Adrenal gland (tissue), 5 donors: ENCODE results near the gene MORN4.

ENCODE experiments used
- POLR2A ChIP-seq, 2 donors: fragments of 450-650 bp; IDR thresholded peaks; one replicate each; pipeline ENCODE4 v1.6.1; 2017; ENCODE audit warnings: antibody characterized with exemption in 2 of 2, mild to moderate bottlenecking in 2 of 2, moderate library complexity in 1 of 2
- TF ChIP-seq, protein P1 (sequence below), 6 experiments: fragments of 450-650 bp in 4 of 6; fragments of 200-600 bp in 2 of 6; sonication (generic) in 1 of 6; IDR thresholded peaks; 1 replicate in 5 of 6; 2 replicates in 1 of 6; pipeline versions ENCODE4 v1.5.1 to v1.8.0; 2016 to 2021; ENCODE audit warnings: antibody characterized with exemption in 6 of 6, mild to moderate bottlenecking in 2 of 6, moderate library complexity in 1 of 6
- donor health status: DM: no; HTN: no; CAD: no.

DNA sequence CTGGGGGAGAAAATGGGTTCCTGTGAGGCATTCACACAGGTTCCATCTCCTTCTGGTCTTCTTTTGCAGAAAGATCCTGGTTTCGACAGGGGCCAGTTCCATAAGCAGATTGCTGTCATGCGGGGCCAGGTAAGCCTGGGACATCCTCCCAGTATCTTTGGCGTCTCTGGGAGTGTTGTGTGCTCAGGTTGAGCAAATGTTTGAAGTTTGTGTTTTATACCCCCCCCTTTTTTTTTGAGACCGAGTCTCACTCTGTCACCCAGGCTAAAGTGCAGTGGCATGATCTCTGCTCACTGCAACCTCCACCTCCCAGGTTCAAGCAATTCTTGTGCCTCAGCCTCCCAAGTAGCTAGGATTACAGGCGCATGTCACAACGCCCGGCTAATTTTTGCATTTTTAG lies 33.7 kb upstream of the MORN4 start:
- TF ChIP-seq, protein P1, sequence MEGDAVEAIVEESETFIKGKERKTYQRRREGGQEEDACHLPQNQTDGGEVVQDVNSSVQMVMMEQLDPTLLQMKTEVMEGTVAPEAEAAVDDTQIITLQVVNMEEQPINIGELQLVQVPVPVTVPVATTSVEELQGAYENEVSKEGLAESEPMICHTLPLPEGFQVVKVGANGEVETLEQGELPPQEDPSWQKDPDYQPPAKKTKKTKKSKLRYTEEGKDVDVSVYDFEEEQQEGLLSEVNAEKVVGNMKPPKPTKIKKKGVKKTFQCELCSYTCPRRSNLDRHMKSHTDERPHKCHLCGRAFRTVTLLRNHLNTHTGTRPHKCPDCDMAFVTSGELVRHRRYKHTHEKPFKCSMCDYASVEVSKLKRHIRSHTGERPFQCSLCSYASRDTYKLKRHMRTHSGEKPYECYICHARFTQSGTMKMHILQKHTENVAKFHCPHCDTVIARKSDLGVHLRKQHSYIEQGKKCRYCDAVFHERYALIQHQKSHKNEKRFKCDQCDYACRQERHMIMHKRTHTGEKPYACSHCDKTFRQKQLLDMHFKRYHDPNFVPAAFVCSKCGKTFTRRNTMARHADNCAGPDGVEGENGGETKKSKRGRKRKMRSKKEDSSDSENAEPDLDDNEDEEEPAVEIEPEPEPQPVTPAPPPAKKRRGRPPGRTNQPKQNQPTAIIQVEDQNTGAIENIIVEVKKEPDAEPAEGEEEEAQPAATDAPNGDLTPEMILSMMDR (IDR thresholded peaks at IDR 0.05), result no peak
- no peak for TF ChIP-seq POLR2A (IDR thresholded peaks at IDR 0.05)
